Stromal cell of bone marrow (primary cell): ENCODE data around the gene MTF2.
"Not testable (repeated sequence)": the region's sequence is repeated elsewhere in the genome, so short reads cannot be mapped to it uniquely, and the experiment has no call there.

Experiments
- DNase-seq: peaks from one replicate; pipeline ENCODE4 v3.0.0-alpha.2; 2012; ENCODE audit warnings: low read depth

The MTF2 gene

DNA sequence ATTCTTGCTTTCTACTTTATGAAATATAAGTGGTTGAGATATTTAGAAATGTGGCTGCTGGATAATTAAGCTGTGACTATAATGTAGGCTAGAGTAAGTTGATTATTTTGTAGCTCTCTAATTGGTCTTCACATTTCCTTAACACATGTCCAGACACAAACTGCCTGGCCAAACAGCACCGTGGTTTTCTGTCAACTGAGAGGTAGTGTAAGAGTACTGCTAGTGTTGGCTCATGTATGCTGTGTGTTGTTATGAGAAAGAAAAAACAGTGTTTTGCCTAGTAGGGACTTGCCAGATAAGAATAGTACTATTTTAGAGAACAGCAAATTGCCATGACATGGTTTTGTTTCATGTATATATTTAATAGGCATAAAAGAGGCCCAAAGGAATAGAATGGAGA lies 64.1 kb downstream of the MTF2 start:
- no peak for DNase-seq

DNA sequence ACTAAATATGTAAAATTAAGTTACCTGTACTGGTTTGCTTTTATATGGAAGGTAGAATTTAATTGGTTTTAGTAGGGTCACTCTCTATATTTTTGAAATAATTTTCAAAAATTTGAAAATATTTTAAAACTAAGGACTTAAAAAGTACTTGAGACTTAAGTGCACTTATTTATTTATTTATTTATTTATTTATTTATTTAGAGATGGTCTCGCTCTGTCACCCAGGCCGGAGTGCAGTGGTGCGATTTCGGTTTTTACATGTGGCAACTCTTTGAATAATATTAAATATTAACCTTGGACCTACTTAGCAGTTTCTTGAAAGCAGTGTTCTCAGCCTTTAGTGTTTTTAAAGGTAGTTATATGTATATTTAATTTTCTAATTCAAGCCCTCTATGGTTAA lies 64.7 kb downstream of the MTF2 start:
- no peak for DNase-seq

DNA sequence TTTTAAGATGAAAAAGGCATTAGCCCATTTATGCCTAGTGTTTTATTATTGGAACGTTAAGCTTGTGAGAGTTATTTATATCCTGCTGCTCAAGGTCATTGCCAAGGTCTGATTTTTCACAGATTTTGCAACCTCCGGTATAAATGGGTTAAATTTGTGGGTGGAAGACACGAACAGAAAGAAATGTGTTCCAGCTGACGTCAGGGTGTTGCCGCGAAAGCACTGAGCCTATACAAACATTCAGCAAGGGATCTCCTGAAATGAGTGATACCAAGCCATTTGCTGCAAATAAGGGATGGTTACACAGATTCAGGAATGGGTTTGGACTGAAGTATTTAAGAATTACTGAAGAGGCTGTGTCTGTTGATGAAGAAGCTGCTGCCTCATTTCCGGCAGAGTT lies 68.9 kb downstream of the MTF2 start:
- peak; percentile 29 for DNase-seq

DNA sequence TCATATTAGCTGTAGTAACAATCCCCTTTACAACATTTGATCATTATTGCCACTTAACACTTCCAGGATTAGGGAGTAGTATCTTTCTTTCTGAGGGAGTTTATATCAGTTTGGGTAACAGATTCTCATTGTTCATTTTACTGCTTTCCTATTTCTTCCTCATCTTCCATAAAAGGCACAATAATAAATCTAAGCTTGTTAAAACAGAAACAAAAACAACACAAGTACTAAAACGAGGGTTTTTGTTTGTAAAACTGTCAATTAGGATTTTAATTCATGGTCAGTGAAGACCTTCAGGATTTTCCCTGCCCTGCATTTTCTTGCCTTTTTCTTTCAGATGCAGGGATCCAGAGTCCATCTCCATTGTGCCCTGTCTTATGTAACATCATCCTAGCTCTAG lies 71.6 kb downstream of the MTF2 start:
- no peak for DNase-seq

DNA sequence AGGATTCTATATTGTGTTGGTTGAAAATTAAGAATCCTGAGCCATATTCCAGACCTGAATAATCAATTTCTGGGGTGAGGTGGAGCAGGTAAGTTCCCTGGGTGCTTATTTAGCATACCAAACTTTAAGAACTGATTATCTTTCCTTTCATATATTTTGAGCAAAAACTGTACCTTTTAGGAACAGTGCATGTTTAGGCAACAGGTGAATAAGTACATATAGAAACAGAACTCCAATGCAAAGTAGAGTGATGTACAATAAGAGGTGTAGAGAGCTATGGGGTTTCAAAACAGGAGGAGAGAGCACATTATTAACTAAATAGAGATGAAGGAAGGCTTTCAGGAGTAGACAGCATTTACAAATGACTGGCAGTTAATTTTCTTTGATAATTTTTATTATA lies 72.4 kb downstream of the MTF2 start:
- no peak for DNase-seq

DNA sequence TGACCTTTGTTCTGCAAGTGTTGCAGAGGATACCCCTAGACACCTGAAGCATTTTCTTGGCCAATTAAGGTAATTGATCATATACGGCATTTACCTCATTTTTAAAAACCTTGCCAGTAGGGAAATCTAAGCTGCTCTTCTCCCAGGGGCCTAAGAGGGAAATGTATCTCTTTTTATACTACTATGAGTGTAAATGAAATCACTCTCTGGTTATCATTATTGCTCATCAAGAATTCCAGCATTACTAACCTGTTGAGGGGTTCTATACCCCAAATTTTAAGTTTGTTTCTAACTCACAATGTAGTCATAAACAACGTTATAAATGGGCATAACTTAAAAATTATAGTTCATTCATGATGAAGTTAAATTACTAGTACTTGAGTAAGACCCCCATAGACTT lies 73.8 kb downstream of the MTF2 start:
- DNase-seq: no peak

DNA sequence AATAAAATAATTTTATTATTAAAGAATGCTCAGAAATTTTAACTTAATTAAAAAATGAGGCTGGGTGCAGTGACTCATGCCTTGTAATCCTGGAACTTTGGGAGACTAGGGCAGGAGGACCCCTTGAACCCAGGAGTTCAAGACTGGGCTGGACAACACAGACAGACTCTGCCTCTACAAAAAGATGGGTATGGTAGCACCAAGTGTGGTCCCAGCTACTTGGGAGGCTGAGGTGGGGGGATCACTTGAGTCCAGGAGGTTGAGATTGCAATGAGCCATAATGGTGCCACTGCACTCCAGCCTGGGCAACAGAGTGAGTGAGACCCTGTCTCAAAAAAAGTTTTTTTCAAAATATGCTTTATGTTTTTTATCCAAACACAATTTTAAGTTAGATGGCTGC lies 75.8 kb downstream of the MTF2 start:
- no peak for DNase-seq

DNA sequence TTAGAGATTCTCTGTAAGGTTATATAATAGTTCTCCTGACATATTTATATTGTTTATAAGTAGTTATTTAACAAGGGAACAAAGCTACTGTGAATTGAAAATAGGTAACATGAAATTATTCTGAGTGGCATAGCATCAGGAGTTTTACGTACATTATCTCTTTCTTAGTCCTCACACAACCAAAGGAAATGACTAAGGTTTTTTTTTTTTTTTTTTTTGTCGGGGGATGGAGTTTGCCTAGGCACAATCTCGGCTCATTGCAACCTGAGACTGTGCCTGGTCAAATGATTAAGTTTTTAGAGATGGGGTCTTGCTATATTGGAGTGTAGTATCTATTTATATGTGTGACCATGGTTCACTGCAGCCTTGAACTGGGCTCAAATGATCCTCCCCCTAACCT lies 76.3 kb downstream of the MTF2 start:
- no peak for DNase-seq

DNA sequence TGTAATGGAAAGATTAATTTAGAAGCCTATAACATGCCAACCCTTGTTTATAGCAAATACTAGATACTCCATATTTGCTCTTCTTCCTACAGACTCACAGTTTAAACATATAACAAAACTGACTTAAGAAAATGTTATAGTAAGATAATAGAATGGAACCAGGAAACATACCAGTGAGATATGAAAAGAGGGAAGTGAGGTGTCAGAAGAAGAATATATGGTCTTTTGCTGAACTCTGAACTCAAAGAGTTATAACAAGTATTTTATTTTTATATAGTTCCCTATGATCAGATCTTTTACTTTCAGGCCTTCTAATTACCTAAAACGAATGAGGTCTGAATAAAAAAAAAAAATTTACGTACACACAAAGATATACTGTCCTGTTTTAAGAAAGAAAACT lies 80.3 kb downstream of the MTF2 start:
- no peak for DNase-seq

DNA sequence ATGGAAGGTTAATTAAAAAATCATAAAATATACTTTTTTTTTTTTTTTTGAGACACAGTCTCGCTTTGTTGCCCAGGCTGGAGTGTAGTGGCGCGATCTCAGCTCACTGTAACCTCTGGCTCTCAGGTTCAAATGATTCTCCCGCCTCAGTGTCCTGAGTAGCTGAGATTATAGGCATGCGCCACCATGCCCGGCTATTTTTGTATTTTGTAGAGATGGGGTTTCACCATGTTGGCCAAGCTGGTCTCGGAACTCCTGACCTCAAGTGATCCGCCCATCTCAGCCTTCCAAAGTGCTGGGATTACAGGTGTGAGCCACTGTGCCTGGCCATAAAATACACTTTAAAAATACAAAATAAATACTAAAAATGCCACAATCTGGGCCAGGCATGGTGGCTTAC lies 84.2 kb downstream of the MTF2 start:
- DNase-seq: not testable (repeated sequence)

DNA sequence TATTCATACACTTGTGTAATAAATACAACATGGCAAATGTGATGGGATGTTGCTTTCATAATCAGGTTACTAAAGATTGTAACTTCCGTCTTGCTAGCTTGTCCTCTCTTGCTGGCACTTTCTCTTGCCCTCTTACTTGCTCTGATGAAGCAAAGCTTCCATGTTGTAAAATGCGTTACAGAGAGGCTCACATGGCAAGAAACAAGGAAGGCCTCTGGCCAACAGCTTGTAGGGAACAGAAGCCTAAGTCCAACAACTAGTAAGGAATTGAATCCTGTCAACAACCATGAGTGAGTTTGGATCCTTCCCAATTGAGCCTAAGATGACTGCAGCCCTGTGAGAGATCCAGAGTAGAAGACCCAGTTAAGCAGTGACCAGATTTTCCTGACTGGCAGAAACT lies 85.7 kb downstream of the MTF2 start:
- no peak for DNase-seq

DNA sequence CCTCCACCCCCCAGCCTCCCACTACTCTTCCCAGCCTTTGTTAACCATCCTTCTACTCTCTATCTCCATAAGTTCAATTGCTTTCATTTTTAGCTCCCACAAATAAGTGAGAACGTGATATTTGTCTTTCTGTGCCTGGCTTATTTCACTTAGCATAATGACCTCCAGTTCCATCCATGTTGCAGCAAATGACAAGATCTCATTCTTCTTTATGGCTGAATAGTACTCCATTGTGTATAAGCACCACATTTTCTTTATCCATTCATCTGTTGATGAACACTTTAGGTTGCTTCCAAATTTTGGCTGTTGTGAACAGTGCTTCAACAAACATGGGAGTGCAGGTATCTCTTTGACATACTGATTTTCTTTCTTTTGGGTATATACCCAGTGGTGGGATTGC lies 86.8 kb downstream of the MTF2 start:
- DNase-seq: not testable (repeated sequence)

DNA sequence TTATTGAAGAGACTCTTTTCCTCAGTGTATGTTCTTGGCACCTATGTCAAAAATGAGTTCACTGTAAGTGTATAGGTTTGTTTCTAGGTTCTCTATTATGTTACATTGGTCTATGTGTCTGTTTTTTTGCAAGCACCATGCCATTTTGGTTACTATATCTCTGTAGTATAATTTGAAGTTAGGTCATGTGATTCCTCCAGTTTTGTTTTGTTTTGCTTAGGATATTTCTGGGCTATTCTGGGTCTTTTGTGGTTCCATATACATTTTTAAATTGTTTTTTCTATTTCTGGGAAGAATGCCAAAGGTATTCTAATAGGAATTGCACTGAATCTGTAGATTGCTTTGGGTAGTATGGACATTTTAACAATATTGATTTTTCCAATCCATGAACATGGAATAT lies 87.9 kb downstream of the MTF2 start:
- no peak for DNase-seq

DNA sequence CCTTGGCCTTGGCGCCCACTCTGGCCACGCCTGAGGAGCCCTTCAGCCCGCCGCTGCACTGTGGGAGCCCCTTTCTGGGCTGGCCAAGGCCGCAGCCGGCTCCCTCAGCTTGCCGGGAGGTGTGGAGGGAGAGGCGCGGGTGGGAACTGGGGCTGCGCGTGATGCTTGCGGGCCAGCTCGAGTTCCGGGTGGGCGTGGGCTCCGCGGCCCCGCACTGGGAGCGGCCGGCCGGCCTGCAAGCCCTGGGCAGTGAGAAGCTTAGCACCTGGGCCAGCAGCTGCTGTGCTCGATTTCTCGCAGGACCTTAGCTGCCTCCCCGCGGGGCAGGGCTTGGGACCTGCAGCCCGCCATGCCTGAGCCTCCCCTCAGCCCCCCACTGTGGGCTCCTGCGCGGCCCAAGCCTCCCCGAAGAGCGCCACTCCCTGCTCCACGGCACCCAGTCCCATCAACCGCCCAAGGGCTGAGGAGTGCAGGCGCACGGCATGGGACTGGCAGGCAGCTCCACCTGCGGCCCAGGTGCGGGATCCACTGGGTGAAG lies 91.1 kb downstream of the MTF2 start:
- DNase-seq: not testable (repeated sequence)

DNA sequence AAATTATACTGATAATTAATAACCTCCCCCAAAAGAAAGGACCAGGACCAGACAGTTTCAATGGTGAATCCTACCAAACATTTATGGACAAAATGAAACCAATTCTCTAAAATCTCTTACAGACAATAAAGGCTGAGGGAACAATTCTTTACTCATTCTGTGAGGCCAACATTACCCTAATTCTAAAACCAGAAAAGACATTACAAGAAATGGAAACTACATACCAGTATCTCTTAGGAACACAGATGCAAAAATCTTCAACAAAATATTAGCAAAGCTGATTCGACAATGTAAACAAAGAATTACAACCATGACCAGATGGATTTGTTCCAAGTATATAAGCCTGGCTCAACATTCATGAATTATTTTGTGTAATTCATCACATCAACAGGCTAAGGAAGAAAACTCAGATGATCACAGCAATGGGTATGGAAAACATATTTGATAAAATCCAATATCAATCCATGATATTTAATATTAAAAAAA lies 92.5 kb downstream of the MTF2 start:
- DNase-seq: no peak

DNA sequence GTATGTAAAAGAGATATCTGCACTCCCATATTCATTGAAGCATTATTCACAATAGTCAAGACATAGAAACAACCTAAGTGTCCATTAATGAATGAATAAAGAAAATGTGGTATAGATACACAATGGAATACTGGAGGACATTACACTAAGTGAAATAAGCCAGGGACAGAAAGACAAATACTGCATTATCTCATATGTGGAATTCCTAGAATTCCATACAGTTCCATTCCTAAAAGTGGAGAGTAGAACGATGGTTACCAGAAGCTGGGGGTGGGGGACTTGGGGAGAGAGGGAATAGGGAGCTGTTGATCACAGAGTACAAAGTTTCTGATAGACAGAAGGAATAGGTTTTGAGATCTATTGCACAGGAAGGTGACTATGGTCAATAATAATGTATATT lies 93.7 kb downstream of the MTF2 start:
- DNase-seq: no peak

DNA sequence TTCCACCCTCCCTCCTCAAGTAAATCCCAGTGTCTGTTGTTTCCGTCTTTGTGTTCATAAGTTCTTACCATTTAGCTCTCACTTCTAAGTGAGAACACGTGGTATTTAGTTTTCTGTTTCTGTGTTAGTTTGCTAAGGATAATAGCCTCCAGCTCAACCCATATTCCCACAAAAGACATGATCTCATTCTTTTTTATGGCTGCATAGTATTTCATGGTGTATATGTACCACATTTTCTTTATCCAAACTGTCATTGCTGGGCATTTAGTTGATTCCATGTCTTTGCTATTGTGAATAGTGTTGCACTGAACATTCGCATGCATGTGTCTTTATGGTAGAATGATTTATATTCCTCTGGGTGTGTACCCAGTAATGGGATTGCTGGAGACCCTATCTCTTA lies 95.6 kb downstream of the MTF2 start:
- not testable (repeated sequence) for DNase-seq

DNA sequence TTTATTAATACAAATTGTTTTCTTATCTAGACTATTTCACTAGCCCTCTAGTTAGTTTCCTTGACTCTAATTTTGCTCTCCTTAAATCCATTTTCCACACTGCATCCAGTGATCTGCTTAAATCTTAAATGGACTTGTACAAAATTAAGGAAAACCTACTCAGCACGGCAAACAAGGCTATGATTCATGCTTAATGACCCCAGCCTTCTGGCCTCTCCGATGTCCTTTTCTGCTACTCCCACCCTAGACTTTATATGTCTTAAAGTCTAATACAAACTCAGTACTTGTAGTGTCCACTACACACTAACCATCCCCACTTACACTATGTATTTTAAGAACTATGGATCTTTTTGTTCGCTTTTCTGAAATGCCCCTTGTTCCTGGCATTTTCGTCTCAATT lies 98.9 kb downstream of the MTF2 start:
- DNase-seq: no peak

DNA sequence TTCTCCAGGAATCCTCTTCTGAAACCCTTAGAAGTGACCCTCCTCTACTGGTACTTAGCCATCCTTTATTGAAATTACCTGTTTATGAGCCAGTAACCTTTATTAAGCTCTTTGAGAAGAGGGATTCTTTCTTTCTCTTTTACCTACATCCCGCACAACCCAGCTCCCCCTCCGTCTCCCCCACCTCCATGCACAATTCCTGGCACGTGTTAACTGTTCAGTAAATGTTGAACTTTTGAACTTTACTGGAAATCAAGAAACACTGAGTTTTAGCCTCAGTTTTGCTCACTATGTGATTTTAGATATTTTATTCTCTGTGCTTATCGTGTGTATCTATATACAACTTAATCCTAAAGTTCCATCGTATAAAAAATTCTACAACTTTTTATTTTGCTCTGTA lies 99.3 kb downstream of the MTF2 start:
- DNase-seq: no peak

DNA sequence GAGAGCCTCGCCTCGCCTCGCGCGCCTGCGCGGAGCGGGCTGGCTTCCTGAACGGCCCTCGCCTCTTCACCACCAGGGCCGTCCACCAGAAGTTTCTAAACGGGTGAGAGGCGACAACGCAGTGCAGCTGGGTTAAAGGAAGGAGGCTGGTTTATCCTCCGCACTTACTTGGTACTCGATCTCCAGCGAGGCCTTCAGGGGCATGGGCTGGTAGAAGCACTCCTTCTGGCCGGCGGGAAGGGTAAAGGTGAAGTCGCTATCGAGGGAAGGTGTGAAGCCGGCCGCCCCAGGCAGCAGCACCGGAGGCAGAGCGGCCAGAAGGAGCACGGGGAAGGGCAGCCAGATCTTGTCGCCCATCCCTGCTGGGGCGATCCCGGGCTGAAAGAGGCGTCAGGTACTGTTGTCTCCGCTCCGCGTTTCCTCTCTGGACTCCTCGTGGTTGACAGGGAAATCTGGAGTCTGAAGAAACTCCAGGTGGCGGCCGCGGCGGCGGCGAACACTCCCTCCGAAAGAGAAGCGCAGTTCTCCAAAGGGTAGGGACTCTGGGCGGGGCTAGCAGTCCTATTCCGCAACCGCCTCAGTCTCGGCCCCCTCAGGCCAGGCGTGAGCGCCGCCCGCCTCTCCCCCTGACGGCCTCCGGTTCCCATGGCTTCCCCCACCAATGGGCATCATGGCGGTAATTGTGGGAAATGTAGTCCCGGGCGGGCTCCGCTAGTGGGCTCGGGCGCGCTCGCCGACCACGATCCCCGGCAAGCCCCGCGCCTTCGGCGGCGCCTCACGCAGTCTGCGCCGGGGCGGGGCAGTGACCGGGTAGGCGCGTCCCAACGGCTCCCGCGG lies 101.0 kb downstream of the MTF2 start, which contains the start of gene TMED5:
TMED5 (minus strand) TSS at position 528 of the 837 bp plus-strand sequence; CDS start at position 357, 171 bp downstream.
- DNase-seq: peak; percentile 99

DNA sequence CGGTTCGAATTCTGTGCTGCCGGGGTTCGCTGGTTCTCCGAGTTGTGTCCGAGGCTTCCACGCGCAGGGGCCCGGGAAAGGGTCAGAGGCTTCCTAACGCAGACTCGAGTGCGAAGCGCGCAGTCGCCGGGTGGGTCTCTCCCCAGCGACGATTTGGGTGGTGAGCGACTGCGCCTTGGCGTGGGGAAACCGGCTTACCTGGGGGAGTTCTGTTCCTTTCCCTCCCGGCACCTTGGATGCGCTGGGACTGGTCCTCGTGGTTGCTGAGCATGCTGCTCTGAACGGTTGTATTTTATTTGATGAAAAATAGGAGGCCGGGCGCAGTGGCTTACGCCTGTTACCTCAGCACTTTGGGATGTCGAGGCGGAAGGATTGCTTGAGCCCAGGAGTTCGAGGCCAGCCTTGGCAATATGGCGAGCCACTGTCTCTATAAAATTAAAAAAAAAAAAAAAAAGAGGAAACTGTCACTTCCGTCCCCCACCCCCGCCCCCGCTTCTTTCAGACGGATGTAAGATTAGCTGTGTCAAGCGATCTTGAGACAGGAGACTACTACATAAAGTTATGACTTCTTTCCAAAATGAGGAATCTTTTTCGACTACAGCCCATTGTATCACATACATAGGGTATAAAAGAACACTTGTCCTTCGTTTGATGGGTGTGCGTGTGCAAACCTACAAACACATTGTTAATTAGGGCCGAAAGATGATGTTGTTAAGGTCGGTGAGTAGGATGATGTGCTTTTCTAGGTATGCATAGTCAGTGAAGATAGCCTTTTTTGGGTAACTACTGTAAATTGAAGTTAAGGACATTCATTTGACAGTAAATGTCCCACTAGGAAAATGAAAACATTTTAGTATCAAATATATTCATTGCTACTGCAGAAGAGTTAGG lies 101.9 kb downstream of the MTF2 start, which contains the start of gene CCDC18:
CCDC18 (plus strand) TSS at position 2 of the 891 bp plus-strand sequence. CDS start 2,638 bp downstream, outside the sequence.
- no peak for DNase-seq

DNA sequence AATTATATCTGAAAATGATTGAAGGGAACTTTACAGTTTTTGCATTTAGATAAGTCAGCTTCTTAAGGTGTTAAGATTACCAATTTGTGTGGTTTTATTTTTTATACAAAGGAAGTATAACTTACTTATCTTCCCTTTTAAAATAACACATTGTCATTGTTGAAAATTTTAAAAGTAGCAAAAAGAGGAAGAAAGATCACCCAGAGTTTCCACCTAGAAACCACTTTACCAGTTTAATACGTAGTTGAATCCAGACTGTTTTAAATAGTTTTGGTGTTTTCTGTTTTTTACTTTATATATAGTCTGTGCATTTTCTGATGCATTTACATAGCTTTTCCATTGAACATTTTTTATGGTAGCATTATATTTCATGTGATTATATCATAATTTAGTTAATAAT lies 107.6 kb downstream of the MTF2 start:
- DNase-seq: no peak
